HepG2 (cell line): Measurements from ENCODE around the gene VAPB. TPM values are rescaled to one million over a fixed set of nuclear protein-coding genes. Genes with fewer than 3 reads are reported as not detected.
A peak's percentile ranks its signal among the peaks of the same experiment; 100 is the strongest.

Experiments
- ATAC-seq: fragments of 200-7000 bp; cut with Tn5 transposase; 3 replicates; pipeline ENCODE4 v1.9.1; 2020; ENCODE audit warnings: mild to moderate bottlenecking, moderate library complexity
- BruUV-seq: library from RNA; stranded (reverse); fragments of 400-500 nt; replicated peaks from 2 replicates; lab custom pipeline; 2021; lab: Mats Ljungman, UMichigan
- CTCF ChIA-PET: fragments of 300-600 bp; formaldehyde crosslinking; extraction: SDS; loops from one replicate; lab custom pipeline; 2021; ENCODE audit warnings: low total read pairs, inconsistent platforms, low intra/inter-chr PET ratio; lab: Yijun Ruan, JAX
- POLR2A ChIA-PET: fragments of 350-600 bp; sonication (Branson Sonifier 250); formaldehyde crosslinking; loops from one replicate; lab custom pipeline; 2020; ENCODE audit warnings: antibody characterized with exemption, inconsistent platforms; lab: Yijun Ruan, JAX
- DNase-seq: peaks from one replicate; pipeline ENCODE4 v3.0.0-alpha.2; 2015; ENCODE audit warnings: low spot score
- FAIRE-seq: peaks from 3 replicates; lab custom pipeline; 2011; peaks lifted over from hg19 to GRCh38; lab: Jason Lieb, UNC
- H2AFZ ChIP-seq: one replicate; pipeline ENCODE4 v1.6.1; 2011; ENCODE audit warnings: low read length, inconsistent platforms
- H3K27ac ChIP-seq: fragments of 300-600 bp; 3 replicates; pipeline ENCODE4 v1.8.0; 2011; ENCODE audit warnings: mixed run types, mild to moderate bottlenecking, mixed read lengths, low read length, inconsistent platforms; ENCODE audit not compliant: insufficient read depth; ENCODE audit errors: extremely low read length
- H3K27me3 ChIP-seq, 2 experiments: fragments of 200-600 bp in 1 of 2; 2 replicates in 1 of 2; 3 replicates in 1 of 2; pipeline versions ENCODE4 v1.6.0 to v1.8.0; 2011; ENCODE audit warnings: low read length in 2 of 2, mild to moderate bottlenecking in 2 of 2, moderate library complexity in 2 of 2, inconsistent platforms in 1 of 2; ENCODE audit not compliant: insufficient read depth in 2 of 2, control insufficient read depth in 1 of 2
- H3K36me3 ChIP-seq, 2 experiments: fragments of 200-600 bp in 1 of 2; replicated peaks in 1 of 2; 2 replicates in 1 of 2; 3 replicates in 1 of 2; pipeline versions ENCODE4 v1.5.1 to v1.8.0; 2011; ENCODE audit warnings: low read length in 2 of 2, inconsistent platforms in 1 of 2; ENCODE audit not compliant: insufficient read depth in 2 of 2, control insufficient read depth in 1 of 2
- H3K4me1 ChIP-seq: 2 replicates; pipeline ENCODE4 v1.5.1; 2012; ENCODE audit warnings: low read length, inconsistent platforms; ENCODE audit not compliant: insufficient read depth
- H3K4me2 ChIP-seq: 2 replicates; pipeline ENCODE4 v1.6.0; 2011; ENCODE audit warnings: low read depth, low read length, inconsistent platforms
- H3K4me3 ChIP-seq, 3 experiments: fragments of 200-600 bp in 1 of 3; sonication (generic), shearing (Covaris generic) in 1 of 3; replicated peaks in 1 of 3; 2 replicates each; pipeline ENCODE4 v1.5.1; 2011 to 2016; ENCODE audit warnings: low read length in 3 of 3, inconsistent platforms in 2 of 3, low read depth in 2 of 3, mild to moderate bottlenecking in 2 of 3, control low read depth in 1 of 3, mixed read lengths in 1 of 3; ENCODE audit not compliant: insufficient read depth in 1 of 3
- H3K79me2 ChIP-seq: one replicate; pipeline ENCODE4 v1.6.1; 2011; ENCODE audit warnings: low read length, inconsistent platforms; ENCODE audit not compliant: insufficient read depth
- H3K9ac ChIP-seq: 2 replicates; pipeline ENCODE4 v1.6.0; 2011; ENCODE audit warnings: mild to moderate bottlenecking, low read depth, low read length, inconsistent platforms; ENCODE audit not compliant: insufficient read depth
- H3K9me3 ChIP-seq: 2 replicates; pipeline ENCODE4 v1.5.1; 2012; ENCODE audit warnings: mild to moderate bottlenecking, low read length
- H4K20me1 ChIP-seq: 2 replicates; pipeline ENCODE4 v1.6.0; 2011; ENCODE audit warnings: inconsistent platforms, mild to moderate bottlenecking, low read length, moderate library complexity; ENCODE audit not compliant: insufficient read depth
- ARID2 ChIP-seq: sonication (generic); formaldehyde crosslinking; IDR thresholded peaks from 2 replicates; pipeline ENCODE4 v1.8.1; 2022; ENCODE audit warnings: mild to moderate bottlenecking, missing genetic modification reagents, borderline replicate concordance
- CERS6 ChIP-seq: sonication (generic); formaldehyde crosslinking; IDR thresholded peaks from 2 replicates; pipeline ENCODE4 v1.5.0; 2020; ENCODE audit warnings: missing genetic modification reagents
- ELF3 ChIP-seq: IDR thresholded peaks from 2 replicates; pipeline ENCODE4 v1.6.1; 2016; ENCODE audit warnings: missing genetic modification reagents, missing compliant biosample characterization
- GATA4 ChIP-seq: sonication (generic); IDR thresholded peaks from 2 replicates; pipeline ENCODE4 v1.6.1; 2016; ENCODE audit warnings: antibody characterized with exemption, low read depth, borderline replicate concordance
- GTF3A ChIP-seq: sonication (generic); formaldehyde crosslinking; conservative IDR thresholded peaks from 2 replicates; pipeline ENCODE4 v1.4.0; 2020; ENCODE audit warnings: mild to moderate bottlenecking, missing genetic modification reagents
- KLF13 ChIP-seq: sonication (generic); formaldehyde crosslinking; IDR thresholded peaks from 2 replicates; pipeline ENCODE4 v1.4.0; 2020; ENCODE audit warnings: mild to moderate bottlenecking, missing genetic modification reagents
- MATR3 ChIP-seq: sonication (generic); formaldehyde crosslinking; IDR thresholded peaks from 2 replicates; pipeline ENCODE4 v1.4.0; 2020; ENCODE audit warnings: missing genetic modification reagents
- PRPF4 ChIP-seq: fragments of 200-400 bp; formaldehyde crosslinking; IDR thresholded peaks from 2 replicates; pipeline ENCODE4 v1.6.1; 2016; ENCODE audit warnings: low read length, low read depth; ENCODE audit not compliant: poor library complexity, severe bottlenecking
- RBM22 ChIP-seq: fragments of 200-400 bp; formaldehyde crosslinking; optimal IDR thresholded peaks from 2 replicates; pipeline ENCODE3; 2017; ENCODE audit warnings: mild to moderate bottlenecking, low read length, moderate library complexity
- TCF7L2 ChIP-seq: IDR thresholded peaks from 2 replicates; pipeline ENCODE4 v1.6.1; 2011; ENCODE audit warnings: mild to moderate bottlenecking, low read depth, low read length, moderate library complexity
- ZNF549 ChIP-seq: sonication (generic); formaldehyde crosslinking; IDR thresholded peaks from 2 replicates; pipeline ENCODE4 v1.5.0; 2020; ENCODE audit warnings: missing genetic modification reagents
- ZNF850 ChIP-seq: sonication (generic); formaldehyde crosslinking; conservative IDR thresholded peaks from 2 replicates; pipeline ENCODE4 v1.9.0; 2021; ENCODE audit warnings: mild to moderate bottlenecking, missing genetic modification reagents
- WGBS: methylation state at CpG from one replicate; pipeline ENCODE4 v1.1.6; 2017; ENCODE audit warnings: low lambda C conversion rate; 5-methylcytosine and 5-hydroxymethylcytosine counted together
- in situ Hi-C: cut with HindIII; loops from 2 replicates; pipeline ENCODE4 v1.10.0; 2017; ENCODE audit warnings: low pct_unique_long_range_greater_than_20kb; ENCODE audit not compliant: extremely low pct_ligation_motif_present
- intact Hi-C: fragments of 100-400 bp; cut with micrococcal nuclease; formaldehyde crosslinking; loops from one replicate; pipeline ENCODE4 v1.10.0; 2022; ENCODE audit not compliant: unreplicated experiment
- polyA plus RNA-seq, 8 experiments: library from polyadenylated mRNA; depleted of rRNA in 3 of 8; stranded (reverse) in 7 of 8; unstranded in 1 of 8; fragments of >200 nt; fragmentation: Illumina TruSeq in 4 of 8; extraction: Trizol in 4 of 8; gene quantifications; 2 replicates each; pipeline versions ENCODE4 v1.2.1 to v1.2.3, GENCODE V29; 2011 to 2016; ENCODE audit warnings: low read depth in 4 of 8, missing spikeins in 1 of 8, mixed read lengths in 1 of 8; ENCODE audit not compliant: insufficient read depth in 1 of 8
- total RNA-seq, 5 experiments: library from RNA; depleted of rRNA; stranded (reverse); fragments of >200 nt; fragmentation: Illumina TruSeq; extraction: Trizol; gene quantifications; 2 replicates each; pipeline ENCODE4 v1.2.3, GENCODE V29; 2016; ENCODE audit warnings: low read depth in 1 of 5

The VAPB gene
- total and polyA plus RNA-seq, 2 of the 13 experiments (the other 11 are each of a cell fraction or from before 2014, with no cell fraction given), result 18.6 to 48.5 TPM

DNA sequence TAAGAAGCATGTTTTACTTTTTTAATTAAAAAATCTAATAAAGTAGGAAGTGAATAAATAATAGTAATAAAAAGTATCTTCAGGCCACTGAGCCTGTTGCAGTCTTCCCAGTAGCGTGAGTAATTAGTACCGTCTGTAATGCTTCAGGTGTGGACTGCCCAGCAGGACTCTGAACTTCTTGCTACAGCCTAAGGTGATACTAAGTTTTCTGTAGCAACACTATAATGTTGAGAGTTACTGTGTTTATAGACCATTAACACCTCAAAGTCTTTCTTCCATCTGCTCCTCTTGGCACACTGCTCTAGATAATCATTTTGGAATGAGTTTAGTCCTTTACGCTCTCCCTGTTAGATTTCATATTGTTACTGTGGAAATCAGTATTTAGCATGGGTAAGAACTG, 28.4 kb downstream of the VAPB start (continued):
- no peak for TF ChIP-seq ZNF549 (CRISPR knock-in tag)
- TF ChIP-seq CERS6 (CRISPR knock-in tag), result no peak
- TF ChIP-seq PRPF4, result no peak
- no peak for TF ChIP-seq KLF13 (CRISPR knock-in tag)
- TF ChIP-seq TCF7L2, result no peak
- no peak for TF ChIP-seq ARID2 (CRISPR knock-in tag)
- TF ChIP-seq MATR3 (CRISPR knock-in tag), result no peak
- no peak for TF ChIP-seq ELF3 (CRISPR knock-in tag)

DNA sequence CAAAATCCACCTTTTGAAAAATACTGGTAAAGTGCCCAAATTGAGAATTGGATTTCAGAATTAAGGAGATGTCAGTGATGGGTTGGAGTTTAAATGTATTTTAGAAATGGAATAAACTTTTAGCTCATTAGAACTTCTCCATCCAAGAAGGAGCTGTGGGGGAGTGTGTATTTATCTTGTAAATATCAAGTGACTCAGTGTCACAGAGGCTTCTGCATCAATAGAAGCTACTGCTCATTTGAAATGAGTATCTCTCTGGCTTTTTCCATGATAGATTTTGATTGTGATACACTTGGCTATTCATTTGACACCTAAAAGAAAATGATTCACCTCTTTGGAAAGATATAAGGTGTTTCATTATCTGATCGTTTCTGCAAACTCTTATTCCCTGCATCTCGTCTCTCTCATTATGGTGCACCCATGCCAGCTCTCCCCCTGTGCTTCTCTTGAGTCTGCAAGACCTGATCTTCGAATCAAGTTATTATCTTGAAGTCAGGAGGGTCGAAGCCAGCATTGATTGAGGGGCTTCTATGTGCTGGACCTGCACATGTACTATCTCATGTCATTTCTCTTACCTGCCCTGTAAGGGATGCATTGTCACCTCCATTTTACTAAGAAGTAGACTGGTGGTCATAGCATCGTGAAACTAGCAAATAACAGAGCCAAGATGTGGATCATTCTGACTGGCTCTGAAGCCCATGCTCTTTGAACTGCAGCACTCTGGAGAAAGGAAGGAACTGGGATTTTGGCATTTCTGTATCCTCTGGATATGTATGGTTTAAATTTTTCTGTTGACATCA, 30.1 kb downstream of the VAPB start:
- H3K9ac ChIP-seq, result no peak overlapping the region
- in situ Hi-C loops (no loop called here), intact Hi-C loops (no loop called here)
- ChIA-PET CTCF (no interaction called here), POLR2A (no interaction called here)
- no peak overlapping the region for H2AFZ ChIP-seq
- H3K4me1 ChIP-seq, result peaks cover 12% of the 10 kb centered on the region
- TSS peak; percentile 7 for BruUV-seq
- H3K4me3 ChIP-seq, result no peak overlapping the region
- DNase-seq, result no peak
- ATAC-seq, result no peak
- FAIRE-seq, result no peak
- TF ChIP-seq GATA4 (no peak), GTF3A (no peak), ZNF850 (no peak), RBM22 (peak; percentile 70)
- peaks cover 45% of the 10 kb centered on the region for H3K79me2 ChIP-seq
- WGBS, result 97% methylated on average over 5 of the region's 5 CpGs
- H4K20me1 ChIP-seq, result no peaks in the 10 kb centered on the region; the same call in 1 of the 2 replicates
- H3K9me3 ChIP-seq, result no peaks in the 10 kb centered on the region
- no peaks in the 10 kb centered on the region for H3K27me3 ChIP-seq
- H3K4me2 ChIP-seq, result no peak overlapping the region
- peaks cover 23 to 59% of the 10 kb centered on the region in 2 experiments for H3K36me3 ChIP-seq
- no peak overlapping the region for H3K27ac ChIP-seq
